GM23338 (cell line): ENCODE measurements around the gene ECT2. TPM values are rescaled to one million over a fixed set of nuclear protein-coding genes. Genes with fewer than 3 reads are reported as not detected.
"Not testable (repeated sequence)": the region's sequence is repeated elsewhere in the genome, so short reads cannot be mapped to it uniquely, and the experiment has no call there.

ENCODE experiments used
- ATAC-seq: fragments of 200-7000 bp; cut with Tn5 transposase; 3 replicates; pipeline ENCODE4 v1.9.1; 2020
- DNase-seq: peaks from one replicate; pipeline ENCODE4 v3.0.0-alpha.2; 2015; ENCODE audit warnings: low spot score
- H2AFZ ChIP-seq: fragments of 200-600 bp; sonication (generic); 2 replicates; pipeline ENCODE4 v1.8.0; 2016; ENCODE audit warnings: antibody characterized with exemption, mild to moderate bottlenecking, moderate library complexity
- H3F3A ChIP-seq: fragments of 200-600 bp; sonication (generic); replicated peaks from 2 replicates; pipeline ENCODE4 v1.8.0; 2017; ENCODE audit warnings: antibody characterized with exemption, mixed run types, low read depth
- H3K27ac ChIP-seq: fragments of 200-600 bp; sonication (generic); 2 replicates; pipeline ENCODE4 v1.6.1; 2016; ENCODE audit warnings: low read depth
- H3K27me3 ChIP-seq: fragments of 200-600 bp; sonication (generic); 2 replicates; pipeline ENCODE4 v1.8.0; 2016; ENCODE audit warnings: mild to moderate bottlenecking, mixed run types, moderate library complexity; ENCODE audit not compliant: insufficient read depth
- H3K36me3 ChIP-seq: fragments of 200-600 bp; sonication (generic); 2 replicates; pipeline ENCODE4 v1.8.0; 2016; ENCODE audit warnings: mild to moderate bottlenecking; ENCODE audit not compliant: insufficient read depth
- H3K4me1 ChIP-seq: fragments of 200-600 bp; sonication (generic); 2 replicates; pipeline ENCODE4 v1.8.0; 2016; ENCODE audit warnings: mild to moderate bottlenecking, moderate library complexity; ENCODE audit not compliant: insufficient read depth
- H3K4me2 ChIP-seq: fragments of 200-600 bp; sonication (generic); 2 replicates; pipeline ENCODE4 v1.7.1; 2017; ENCODE audit warnings: mixed run types
- H3K4me3 ChIP-seq: fragments of 200-600 bp; sonication (generic); 2 replicates; pipeline ENCODE4 v1.6.1; 2016; ENCODE audit warnings: mixed run types
- H3K79me2 ChIP-seq: fragments of 200-600 bp; sonication (generic); replicated peaks from 2 replicates; pipeline ENCODE4 v1.8.0; 2017; ENCODE audit warnings: mild to moderate bottlenecking; ENCODE audit not compliant: insufficient read depth
- H3K9me2 ChIP-seq: fragments of 200-600 bp; sonication (generic); 2 replicates; pipeline ENCODE4 v1.8.0; 2017; ENCODE audit not compliant: insufficient read depth
- H4K20me1 ChIP-seq: fragments of 200-600 bp; sonication (generic); replicated peaks from 2 replicates; pipeline ENCODE4 v1.8.0; 2017; ENCODE audit warnings: mild to moderate bottlenecking; ENCODE audit not compliant: insufficient read depth
- H3K27ac Mint-ChIP-seq: 2 replicates; pipeline ENCODE4 v1.8.0; 2020; ENCODE audit warnings: inconsistent platforms, mild to moderate bottlenecking, moderate library complexity, mixed read lengths
- H3K27me3 Mint-ChIP-seq: 3 replicates; pipeline ENCODE4 v1.8.0; 2022; ENCODE audit warnings: low read depth, mild to moderate bottlenecking, moderate library complexity, mixed read lengths, inconsistent platforms; ENCODE audit not compliant: insufficient read depth, poor library complexity
- H3K36me3 Mint-ChIP-seq: 3 replicates; pipeline ENCODE4 v1.8.0; 2021; ENCODE audit warnings: low read depth, mild to moderate bottlenecking, inconsistent platforms, moderate library complexity, mixed read lengths
- H3K4me1 Mint-ChIP-seq: 3 replicates; pipeline ENCODE4 v1.8.0; 2020; ENCODE audit warnings: mild to moderate bottlenecking, inconsistent platforms, mixed read lengths
- H3K4me3 Mint-ChIP-seq: 3 replicates; pipeline ENCODE4 v1.8.0; 2021; ENCODE audit warnings: moderate library complexity, mild to moderate bottlenecking, inconsistent platforms, mixed read lengths
- H3K9me3 Mint-ChIP-seq: 3 replicates; pipeline ENCODE4 v1.8.0; 2020; ENCODE audit warnings: moderate library complexity, mild to moderate bottlenecking, inconsistent platforms, mixed read lengths
- CTCF ChIP-seq, 2 experiments: fragments of 200-600 bp in 1 of 2; sonication (generic) in 1 of 2; conservative IDR thresholded peaks; 2 replicates each; pipeline versions ENCODE4 v1.5.1 to v1.6.1; 2016 to 2017; ENCODE audit warnings: antibody characterized with exemption in 2 of 2, low read depth in 2 of 2, mild to moderate bottlenecking in 2 of 2, moderate library complexity in 1 of 2
- ETS1 ChIP-seq: IDR thresholded peaks from 2 replicates; pipeline ENCODE4 v1.6.1; 2016; ENCODE audit warnings: antibody characterized with exemption
- POLR2AphosphoS5 ChIP-seq: IDR thresholded peaks from 2 replicates; pipeline ENCODE4 v1.6.1; 2016; ENCODE audit warnings: antibody characterized with exemption, low read depth
- REST ChIP-seq: IDR thresholded peaks from one replicate; pipeline ENCODE4 v1.6.1; 2018; ENCODE audit warnings: antibody characterized with exemption; ENCODE audit not compliant: unreplicated experiment
- STAT1 ChIP-seq: IDR thresholded peaks from one replicate; pipeline ENCODE4 v1.6.1; 2016; ENCODE audit warnings: antibody characterized with exemption; ENCODE audit not compliant: unreplicated experiment
- ZNF114 ChIP-seq: fragments of 250-450 bp; sonication (Bioruptor Pico); IDR thresholded peaks from 2 replicates; pipeline ENCODE4 v1.5.0; 2020; ENCODE audit warnings: mild to moderate bottlenecking, moderate library complexity
- polyA plus RNA-seq: library from polyadenylated mRNA; unstranded; fragments of >200 nt; fragmentation: Nextera tagmentation; extraction: Ambion mirVana; gene quantifications from 2 replicates; pipeline ENCODE4 v1.2.1, GENCODE V29; 2016
- total RNA-seq: library from RNA; depleted of rRNA; stranded (reverse); fragments of >200 nt; shearing (Covaris generic); gene quantifications from 2 replicates; pipeline ENCODE4 v1.2.3, GENCODE V29; 2014

ECT2 gene
- total and polyA plus RNA-seq, 2 experiments from 2014 or later, result 102 to 111 TPM

- TF ChIP-seq REST (no peak), POLR2AphosphoS5 (no peak), STAT1 (no peak), ETS1 (no peak), ZNF114 (CRISPR knock-in tag) (no peak)
These were observed 2.1 kb downstream of the ECT2 start (continued) for GRCh38 chr3:172752651-172753050.

- no peaks in the 10 kb centered on the region for H3F3A ChIP-seq
- peaks cover 15% of the 10 kb centered on the region for H4K20me1 ChIP-seq
- peaks cover 35% of the 10 kb centered on the region for H3K36me3 ChIP-seq
- H3K79me2 ChIP-seq, result peaks cover 70% of the 10 kb centered on the region
- DNase-seq, result no peak
- ATAC-seq, result no peak
- H3K9me3 Mint-ChIP-seq, result no peaks in the 10 kb centered on the region
- H3K4me1 Mint-ChIP-seq, result peaks cover 28% of the 10 kb centered on the region
- H3K36me3 Mint-ChIP-seq, result peaks cover 52% of the 10 kb centered on the region
- no peak overlapping the region for H3K27ac ChIP-seq
- H3K27ac Mint-ChIP-seq, result no peak overlapping the region
- H3K4me3 ChIP-seq, result no peak overlapping the region
- no peak for TF ChIP-seq CTCF (conservative IDR thresholded peaks at IDR 0.05; ENCODE audit: low read depth in 2 of 2)
- peaks cover 20% of the 10 kb centered on the region for H3K4me1 ChIP-seq
- H2AFZ ChIP-seq, result no peak overlapping the region
- H3K27me3 Mint-ChIP-seq, result peaks cover 3% of the 10 kb centered on the region
- no peak overlapping the region for H3K4me3 Mint-ChIP-seq
- 0 out of 2 replicates have a peak overlapping the region, but pooled peaks have one; percentile 12 for H3K4me2 ChIP-seq
- no peaks in the 10 kb centered on the region for H3K9me2 ChIP-seq
- no peaks in the 10 kb centered on the region for H3K27me3 ChIP-seq
These were observed 2.6 kb downstream of the ECT2 start for GRCh38 chr3:172753125-172753524.

- not testable (repeated sequence) for H3K9me2 ChIP-seq, H4K20me1 ChIP-seq, DNase-seq, H3K4me3 ChIP-seq, H3K27me3 ChIP-seq, H3K4me3 Mint-ChIP-seq, H3K4me2 ChIP-seq, H3F3A ChIP-seq, H3K27ac ChIP-seq, H2AFZ ChIP-seq, H3K4me1 Mint-ChIP-seq, H3K9me3 Mint-ChIP-seq, H3K4me1 ChIP-seq, H3K27me3 Mint-ChIP-seq, ATAC-seq
- Mint-ChIP-seq H3K36me3 (peaks cover 91% of the 10 kb centered on the region), H3K27ac (peak overlapping the region; percentile 13; the same call in 1 of the 2 replicates)
- peaks cover 36% of the 10 kb centered on the region for H3K79me2 ChIP-seq
- H3K36me3 ChIP-seq, result peaks cover 68% of the 10 kb centered on the region
These were observed 9.9 kb downstream of the ECT2 start for GRCh38 chr3:172760416-172760815.
